Neural progenitor cell (in vitro differentiated cells): ENCODE measurements around the gene FBXW8. TPM values are rescaled to one million over a fixed set of nuclear protein-coding genes. Genes with fewer than 3 reads are reported as not detected.

Experiments used
- DNase-seq: peaks from one replicate; pipeline ENCODE4 v3.0.0-alpha.2; 2016; ENCODE audit warnings: low spot score
- H2AFZ ChIP-seq: fragments of 200-600 bp; sonication (generic); replicated peaks from 2 replicates; pipeline ENCODE4 v1.6.1; 2016; ENCODE audit warnings: antibody characterized with exemption
- H3F3A ChIP-seq: fragments of 200-600 bp; sonication (generic); 2 replicates; pipeline ENCODE4 v1.6.1; 2016; ENCODE audit warnings: antibody characterized with exemption, low read depth
- H3K27ac ChIP-seq: fragments of 200-600 bp; sonication (generic); 2 replicates; pipeline ENCODE4 v1.5.1; 2016; ENCODE audit warnings: mild to moderate bottlenecking
- H3K27me3 ChIP-seq: fragments of 200-600 bp; sonication (generic); 2 replicates; pipeline ENCODE4 v1.6.1; 2016; ENCODE audit warnings: mild to moderate bottlenecking, moderate library complexity
- H3K36me3 ChIP-seq: fragments of 200-600 bp; sonication (generic); 2 replicates; pipeline ENCODE4 v1.5.1; 2016
- H3K4me1 ChIP-seq: fragments of 200-600 bp; sonication (generic); 2 replicates; pipeline ENCODE4 v1.6.1; 2016; ENCODE audit warnings: mixed run types
- H3K4me2 ChIP-seq: fragments of 200-600 bp; sonication (generic); 2 replicates; pipeline ENCODE4 v1.6.1; 2016
- H3K4me3 ChIP-seq: fragments of 200-600 bp; sonication (generic); 2 replicates; pipeline ENCODE4 v1.5.1; 2016
- H3K79me2 ChIP-seq: fragments of 200-600 bp; sonication (generic); 2 replicates; pipeline ENCODE4 v1.6.1; 2016; ENCODE audit warnings: low read depth
- H3K9ac ChIP-seq: fragments of 200-600 bp; sonication (generic); 2 replicates; pipeline ENCODE4 v1.6.1; 2016
- H3K9me3 ChIP-seq: fragments of 200-600 bp; sonication (generic); 2 replicates; pipeline ENCODE4 v1.5.1; 2016; ENCODE audit warnings: low read depth
- H4K20me1 ChIP-seq: fragments of 200-600 bp; sonication (generic); 2 replicates; pipeline ENCODE4 v1.6.1; 2016; ENCODE audit warnings: low read depth
- H3K27ac Mint-ChIP-seq: 3 replicates; pipeline ENCODE4 v1.8.0; 2021; ENCODE audit warnings: mixed read lengths
- H3K27me3 Mint-ChIP-seq: 2 replicates; pipeline ENCODE4 v1.8.0; 2022; ENCODE audit warnings: low read depth, mild to moderate bottlenecking, inconsistent platforms, moderate library complexity, mixed read lengths; ENCODE audit not compliant: insufficient read depth
- H3K36me3 Mint-ChIP-seq: 3 replicates; pipeline ENCODE4 v1.8.0; 2021; ENCODE audit warnings: mixed read lengths
- H3K4me1 Mint-ChIP-seq: 3 replicates; pipeline ENCODE4 v1.8.0; 2021; ENCODE audit warnings: mixed read lengths
- H3K4me3 Mint-ChIP-seq: 3 replicates; pipeline ENCODE4 v1.8.0; 2021; ENCODE audit warnings: mild to moderate bottlenecking, moderate library complexity, mixed read lengths
- H3K9me3 Mint-ChIP-seq: 3 replicates; pipeline ENCODE4 v1.8.0; 2020; ENCODE audit warnings: mixed read lengths
- CTCF ChIP-seq: fragments of 200-600 bp; sonication (generic); IDR thresholded peaks from 2 replicates; pipeline ENCODE4 v1.5.1; 2017; ENCODE audit warnings: antibody characterized with exemption, mild to moderate bottlenecking
- EZH2 ChIP-seq: fragments of 200-600 bp; sonication (generic); IDR thresholded peaks from 2 replicates; pipeline ENCODE4 v1.6.1; 2017; ENCODE audit warnings: antibody characterized with exemption, mild to moderate bottlenecking, moderate library complexity
- EZH2phosphoT487 ChIP-seq: fragments of 200-600 bp; sonication (generic); IDR thresholded peaks from 2 replicates; pipeline ENCODE4 v1.6.1; 2017; ENCODE audit warnings: antibody characterized with exemption
- total RNA-seq: library from RNA; depleted of rRNA; stranded (reverse); fragments of >200 nt; gene quantifications from 2 replicates; pipeline ENCODE4 v1.2.3, GENCODE V29; 2015; ENCODE audit warnings: low replicate concordance

The FBXW8 gene
- total RNA-seq, 1 donor from 2014 or later: 20.7 TPM

DNA sequence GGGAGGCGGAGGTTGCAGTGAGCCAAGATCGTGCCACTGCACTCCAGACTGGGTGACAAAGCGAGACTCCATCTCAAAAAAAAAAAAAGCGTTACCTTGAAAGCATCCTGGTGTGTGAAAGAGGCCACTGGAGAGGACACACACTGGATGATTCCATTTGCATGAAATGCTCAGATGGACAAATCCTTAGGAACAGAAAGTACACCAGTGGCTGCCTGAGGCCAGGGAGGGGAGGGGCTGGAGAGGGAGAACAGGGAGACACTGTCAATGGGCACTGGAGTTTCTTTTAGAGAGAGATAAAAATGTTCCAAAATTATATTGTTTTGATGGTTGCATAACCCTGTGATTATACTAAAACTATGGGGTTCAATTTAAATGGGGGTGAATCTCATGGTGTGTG is 168.7 kb downstream of the FBXW8 start:
- Histone ChIP-seq H3K79me2 (no peaks in the 10 kb centered on the region), H3K9ac (no peak overlapping the region), H3K4me3 (no peak overlapping the region), H3K4me1 (peaks cover 4% of the 10 kb centered on the region), H3K27ac (no peak overlapping the region), H2AFZ (no peak overlapping the region), H3K36me3 (no peaks in the 10 kb centered on the region), H3K9me3 (no peaks in the 10 kb centered on the region), H4K20me1 (no peaks in the 10 kb centered on the region), H3K27me3 (no peaks in the 10 kb centered on the region), H3K4me2 (no peak overlapping the region), H3F3A (no peaks in the 10 kb centered on the region)
- no peak for DNase-seq
- H3K27ac Mint-ChIP-seq: no peak overlapping the region
- H3K36me3 Mint-ChIP-seq: no peaks in the 10 kb centered on the region
- no peak for TF ChIP-seq EZH2phosphoT487
- no peak for TF ChIP-seq CTCF
- TF ChIP-seq EZH2: no peak
- no peak overlapping the region for H3K4me3 Mint-ChIP-seq
- H3K4me1 Mint-ChIP-seq: peaks cover 8% of the 10 kb centered on the region
- H3K27me3 Mint-ChIP-seq: peaks cover 8% of the 10 kb centered on the region
- H3K9me3 Mint-ChIP-seq: no peaks in the 10 kb centered on the region

- no peak for DNase-seq
- TF ChIP-seq CTCF (no peak), EZH2 (no peak), EZH2phosphoT487 (no peak)
- peaks cover 8% of the 10 kb centered on the region for H3K4me1 ChIP-seq
- no peak overlapping the region for H3K4me3 ChIP-seq
- no peaks in the 10 kb centered on the region for H3K27me3 ChIP-seq
- Mint-ChIP-seq H3K36me3 (no peaks in the 10 kb centered on the region), H3K4me1 (peaks cover 11% of the 10 kb centered on the region), H3K27ac (no peak overlapping the region), H3K27me3 (peaks cover 8% of the 10 kb centered on the region), H3K9me3 (no peaks in the 10 kb centered on the region), H3K4me3 (no peak overlapping the region)
- H2AFZ ChIP-seq: no peak overlapping the region
- H3F3A ChIP-seq: no peaks in the 10 kb centered on the region
- no peaks in the 10 kb centered on the region for H4K20me1 ChIP-seq
- H3K9ac ChIP-seq: no peak overlapping the region
- H3K4me2 ChIP-seq: no peak overlapping the region
- H3K79me2 ChIP-seq: no peaks in the 10 kb centered on the region
- no peaks in the 10 kb centered on the region for H3K9me3 ChIP-seq
- no peak overlapping the region for H3K27ac ChIP-seq
- H3K36me3 ChIP-seq: no peaks in the 10 kb centered on the region
These were observed 170.0 kb downstream of the FBXW8 start for GRCh38 chr12:117080661-117081144.

Other genes with a start within 250 kb of the FBXW8 start
- gene SPRING1, start 172.9 kb upstream of the FBXW8 start, total RNA-seq: 40.4 and 41.9 TPM in 2 replicates
- 26.9 and 30.8 TPM in 2 replicates for gene RNFT2, start 172.6 kb upstream of the FBXW8 start, total RNA-seq
- gene HRK, start 29.5 kb upstream of the FBXW8 start, total RNA-seq: 0.06 TPM in 1 of 2 replicates, not detected in the other
- gene TESC, start 188.5 kb downstream of the FBXW8 start, total RNA-seq: 12.4 and 18.0 TPM in 2 replicates